Activated CD4-positive, alpha-beta T cell treated with anti-CD3 and anti-CD28 coated beads, Interleukin-2, amount 10 ng/mL, durations not matched to agents 7 days and 5 days (primary cell): ENCODE data around the gene DNAI7. TPM values are rescaled to one million over a fixed set of nuclear protein-coding genes. Genes with fewer than 3 reads are reported as not detected.
A peak's percentile ranks its signal among the peaks of the same experiment; 100 is the strongest.

Experiments
- CTCF ChIA-PET: fragments of 350-600 bp; sonication (Branson Sonifier 250); formaldehyde crosslinking; loops from one replicate; lab custom pipeline; 2021; ENCODE audit warnings: antibody characterized with exemption; lab: Charles Lee
- POLR2A ChIA-PET: fragments of 350-600 bp; sonication (Branson Sonifier 250); formaldehyde crosslinking; loops from one replicate; lab custom pipeline; 2021; ENCODE audit warnings: antibody characterized with exemption; lab: Charles Lee
- DNase-seq: peaks from one replicate; pipeline ENCODE4 v3.0.0-alpha.2; 2020
- H3K27ac Mint-ChIP-seq: one replicate; pipeline ENCODE4 v1.8.0; 2021; ENCODE audit warnings: mild to moderate bottlenecking, moderate library complexity, mixed read lengths
- H3K27me3 Mint-ChIP-seq: one replicate; pipeline ENCODE4 v1.8.0; 2021; ENCODE audit warnings: mixed read lengths
- H3K36me3 Mint-ChIP-seq: one replicate; pipeline ENCODE4 v1.8.0; 2021; ENCODE audit warnings: low read depth, mixed read lengths
- H3K4me1 Mint-ChIP-seq: one replicate; pipeline ENCODE4 v1.8.0; 2021; ENCODE audit warnings: mixed read lengths
- H3K4me3 Mint-ChIP-seq: one replicate; pipeline ENCODE4 v1.8.0; 2021; ENCODE audit warnings: mild to moderate bottlenecking, moderate library complexity, mixed read lengths
- H3K9me3 Mint-ChIP-seq: one replicate; pipeline ENCODE4 v1.8.0; 2021; ENCODE audit warnings: mixed read lengths
- total RNA-seq, 2 experiments: library from RNA; stranded (reverse); gene quantifications; one replicate each; pipeline ENCODE4 v1.2.3, GENCODE V29; 2021

Gene DNAI7, protein sequence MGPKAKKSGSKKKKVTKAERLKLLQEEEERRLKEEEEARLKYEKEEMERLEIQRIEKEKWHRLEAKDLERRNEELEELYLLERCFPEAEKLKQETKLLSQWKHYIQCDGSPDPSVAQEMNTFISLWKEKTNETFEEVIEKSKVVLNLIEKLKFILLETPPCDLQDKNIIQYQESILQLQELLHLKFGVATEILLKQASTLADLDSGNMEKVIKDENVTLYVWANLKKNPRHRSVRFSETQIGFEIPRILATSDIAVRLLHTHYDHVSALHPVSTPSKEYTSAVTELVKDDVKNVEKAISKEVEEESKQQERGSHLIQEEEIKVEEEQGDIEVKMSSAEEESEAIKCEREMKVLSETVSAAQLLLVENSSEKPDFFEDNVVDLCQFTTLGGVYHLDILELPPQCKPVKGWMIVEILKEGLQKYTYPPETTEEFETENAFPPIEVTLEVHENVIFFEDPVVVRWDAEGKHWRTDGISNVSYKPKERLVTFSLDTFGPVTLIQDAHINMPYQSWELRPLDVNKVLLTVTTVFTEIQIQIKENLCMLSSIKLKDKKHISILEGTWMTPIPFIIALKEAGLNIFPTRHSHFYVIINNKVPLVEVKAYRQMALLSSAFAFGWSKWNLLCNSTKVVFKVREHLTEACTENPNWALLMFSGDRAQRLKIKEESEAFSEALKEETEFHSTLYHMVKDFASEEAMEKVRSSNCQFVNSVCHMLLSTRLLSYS
- not detected for total RNA-seq

DNA sequence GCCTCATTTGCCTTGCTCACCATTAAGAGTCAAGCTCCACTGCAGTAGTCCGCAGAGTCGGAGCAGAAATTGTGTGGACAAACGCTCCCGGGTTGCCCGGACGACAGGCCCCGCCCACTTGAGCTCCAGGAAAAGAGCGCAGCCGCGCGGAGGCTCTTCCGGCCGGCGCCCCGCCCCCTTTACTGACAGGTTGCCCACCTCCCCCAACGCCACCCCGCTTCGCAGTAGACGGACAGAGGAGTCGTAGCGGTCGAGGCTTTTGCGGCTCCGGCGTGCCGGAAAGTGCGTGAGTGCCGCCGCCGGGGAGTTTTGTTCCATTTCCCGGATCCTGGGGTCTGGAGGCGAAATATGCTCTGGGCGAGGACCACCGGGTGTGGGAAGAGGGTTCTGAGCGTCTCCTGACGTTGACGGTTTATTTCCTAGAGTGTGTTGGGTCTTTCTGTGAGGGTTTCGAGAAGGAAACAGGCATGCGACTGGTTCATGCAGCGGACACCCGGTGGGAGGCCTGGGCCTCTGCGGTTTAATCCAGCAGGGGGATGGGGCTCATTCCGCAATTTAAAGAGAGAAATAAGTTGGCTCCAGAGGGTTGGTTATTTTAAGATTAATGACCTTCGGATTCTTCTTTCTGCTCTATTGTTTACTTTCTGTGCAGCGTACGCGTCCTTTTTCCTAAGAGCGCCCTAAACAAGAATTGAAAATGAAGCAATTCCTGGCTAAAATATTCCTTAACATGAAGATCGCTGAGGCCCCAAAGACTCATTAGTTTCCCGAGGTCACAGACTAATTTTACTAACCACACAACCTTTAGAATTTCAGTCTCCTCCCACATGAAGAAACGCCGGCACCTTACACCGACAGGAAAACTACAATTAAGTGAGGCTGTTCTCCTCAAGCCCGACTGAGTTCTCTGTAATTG lies at the start of gene DNAI7, which contains the start of gene ETFRF1:
DNAI7 (minus strand) TSS at position 105 of the 916 bp plus-strand sequence; CDS start at position 23, 82 bp downstream.
ETFRF1 (plus strand) TSS at position 182 of the 916 bp plus-strand sequence. CDS start 8,720 bp downstream, outside the sequence.
- Mint-ChIP-seq H3K4me1 (peaks cover 28% of the 10 kb centered on the region), H3K9me3 (no peaks in the 10 kb centered on the region), H3K4me3 (peak within 1 kb of the TSS; percentile 97), H3K27me3 (no peaks in the 10 kb centered on the region), H3K27ac (peak within 1 kb of the TSS; percentile 94), H3K36me3 (peaks cover 5% of the 10 kb centered on the region)
- ChIA-PET POLR2A (interaction anchor here (1.4 kb wide), 1 partner anchor 192 kb away, joined by 4 read pairs; no protein-coding TSS in a partner anchor), CTCF (interaction anchor here (0.6 to 0.9 kb wide), 2 partner anchors 9 to 122 kb away, joined by 3 read pairs; no protein-coding TSS in a partner anchor)
- DNase-seq = peak; percentile 96

DNA sequence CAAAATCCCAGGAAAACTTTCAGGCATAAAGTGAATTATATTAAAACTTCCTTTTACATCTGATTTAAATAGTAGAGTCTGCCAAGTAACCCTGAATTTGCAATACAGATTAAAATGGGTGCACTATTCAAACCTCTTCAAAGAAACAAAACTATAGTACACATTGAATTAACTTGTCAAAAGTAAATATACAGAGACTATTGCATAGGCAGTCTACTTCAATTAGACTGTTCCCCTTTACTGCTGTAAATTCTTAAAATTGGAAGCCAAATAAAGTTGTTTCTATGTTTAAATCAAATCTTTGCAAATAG lies 48.7 kb upstream of the DNAI7 start:
- no peak overlapping the region for H3K4me3 Mint-ChIP-seq
- peaks cover 29% of the 10 kb centered on the region for H3K4me1 Mint-ChIP-seq
- no peak overlapping the region for H3K27ac Mint-ChIP-seq
- ChIA-PET POLR2A (no interaction called here), CTCF (no interaction called here)
- no peaks in the 10 kb centered on the region for H3K27me3 Mint-ChIP-seq
- DNase-seq = no peak
- H3K36me3 Mint-ChIP-seq = peaks cover 46% of the 10 kb centered on the region
- H3K9me3 Mint-ChIP-seq = no peaks in the 10 kb centered on the region

DNA sequence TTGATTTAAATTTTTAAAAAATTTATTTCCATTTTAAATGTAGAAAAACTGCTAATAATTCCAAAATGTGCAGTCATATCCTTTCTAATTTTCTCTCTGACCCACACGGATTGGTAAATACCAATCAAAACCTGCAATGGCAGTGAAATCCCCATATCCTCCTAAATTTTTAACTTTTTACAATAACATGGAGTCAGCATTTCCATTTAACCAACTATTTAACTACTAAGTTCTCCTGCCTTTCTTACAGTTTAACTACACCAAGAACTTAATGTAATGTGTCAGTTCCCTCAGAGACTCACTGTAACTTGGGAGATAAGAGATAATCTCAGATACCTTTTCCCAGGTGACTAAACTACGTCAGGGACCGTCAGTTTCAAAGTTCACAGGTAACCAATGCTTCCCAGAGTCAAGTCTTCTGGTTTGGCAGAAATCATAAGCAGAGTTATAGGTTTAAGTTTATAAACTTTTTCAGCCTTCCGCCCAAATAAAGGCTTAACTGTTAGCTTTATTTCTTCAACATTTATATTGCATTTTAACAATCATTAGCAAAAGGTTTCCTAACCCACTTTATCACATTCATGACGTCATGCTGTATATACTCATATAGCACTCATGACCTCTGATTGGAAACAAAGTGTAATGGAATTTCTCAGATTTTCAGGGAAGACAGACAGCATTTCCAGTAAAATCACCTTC lies 48.2 kb upstream of the DNAI7 start:
- peaks cover 44% of the 10 kb centered on the region for H3K36me3 Mint-ChIP-seq
- CTCF ChIA-PET = no interaction called here
- H3K27ac Mint-ChIP-seq = no peak overlapping the region
- H3K9me3 Mint-ChIP-seq = no peaks in the 10 kb centered on the region
- peaks cover 24% of the 10 kb centered on the region for H3K4me1 Mint-ChIP-seq
- POLR2A ChIA-PET = no interaction called here
- no peaks in the 10 kb centered on the region for H3K27me3 Mint-ChIP-seq
- no peak overlapping the region for H3K4me3 Mint-ChIP-seq
- no peak for DNase-seq

DNA sequence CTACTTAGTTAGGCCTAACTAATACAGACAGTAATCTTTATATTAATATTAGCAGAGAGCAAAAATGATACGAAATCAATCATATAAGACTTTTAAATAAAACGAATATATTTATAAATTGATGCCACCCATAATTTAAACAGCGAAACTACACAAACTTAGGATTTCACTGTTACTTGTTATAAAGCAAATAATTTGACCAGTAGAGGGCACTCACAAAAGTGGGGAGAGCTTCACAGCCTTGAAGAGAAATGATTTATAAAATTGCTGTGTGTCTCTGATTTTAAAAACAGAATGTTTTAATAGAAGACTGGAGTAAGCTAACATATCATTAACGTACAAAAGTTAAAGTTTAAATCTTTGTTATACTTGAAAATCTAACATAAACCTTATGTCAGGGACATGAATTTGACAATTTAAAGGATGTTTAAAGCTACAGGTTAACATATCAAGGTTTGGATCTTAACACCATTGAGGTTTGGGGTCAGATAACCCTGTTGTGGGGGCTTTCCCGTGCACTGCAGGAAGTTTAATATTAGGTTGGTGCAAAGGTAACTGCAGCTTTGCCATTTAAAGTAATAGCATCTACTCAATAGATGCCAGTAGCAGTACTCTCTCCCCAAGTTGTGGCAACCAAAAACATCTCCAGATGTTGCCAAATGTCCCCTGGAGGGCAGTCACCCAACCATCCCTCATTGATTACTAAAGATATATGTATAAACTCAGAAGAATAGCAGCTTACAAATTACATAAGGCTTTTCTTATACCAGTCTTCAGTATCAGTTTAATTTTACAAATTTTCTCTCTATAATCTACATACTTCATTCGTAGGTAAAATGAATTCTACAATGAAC lies 46.4 kb upstream of the DNAI7 start:
- Mint-ChIP-seq H3K36me3 (peaks cover 49% of the 10 kb centered on the region), H3K27me3 (no peaks in the 10 kb centered on the region), H3K27ac (no peak overlapping the region), H3K4me1 (peaks cover 18% of the 10 kb centered on the region), H3K9me3 (no peaks in the 10 kb centered on the region), H3K4me3 (no peak overlapping the region)
- ChIA-PET CTCF (interaction anchor here (0.7 to 1.4 kb wide), 7 partner anchors 10 to 193 kb away, joined by 3 to 4 read pairs (median 4); partner anchors contain the start of gene KRAS), POLR2A (interaction anchor here (0.5 to 0.6 kb wide), 3 partner anchors 11 to 148 kb away, joined by 3 to 14 read pairs (median 3); no protein-coding TSS in a partner anchor)
- peak; percentile 27 for DNase-seq

DNA sequence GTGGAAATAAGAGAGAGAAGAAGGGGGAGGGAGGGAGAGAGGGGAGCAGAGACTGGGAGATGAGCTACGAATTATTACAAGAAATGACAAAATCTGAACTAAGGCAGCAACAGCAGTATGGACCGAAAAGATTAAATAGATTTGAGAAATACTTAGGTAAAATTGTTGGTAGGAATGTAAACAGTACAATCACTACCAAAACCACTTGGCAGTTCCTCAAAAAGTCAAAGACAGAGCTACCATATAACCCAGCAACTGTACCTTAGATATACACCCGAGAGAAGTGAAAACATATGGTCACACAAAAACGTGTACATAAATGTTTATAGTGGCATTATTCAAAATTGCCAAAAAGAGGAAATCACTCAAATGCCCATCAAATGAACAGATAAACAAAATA lies 41.7 kb upstream of the DNAI7 start:
- Mint-ChIP-seq H3K4me1 (peaks cover 12% of the 10 kb centered on the region), H3K27me3 (no peaks in the 10 kb centered on the region), H3K36me3 (peaks cover 29% of the 10 kb centered on the region), H3K4me3 (no peak overlapping the region), H3K9me3 (no peaks in the 10 kb centered on the region), H3K27ac (no peak overlapping the region)
- ChIA-PET CTCF (interaction anchor here (1.1 to 1.3 kb wide), 2 partner anchors 138 to 188 kb away, joined by 3 read pairs; no protein-coding TSS in a partner anchor), POLR2A (no interaction called here)
- DNase-seq = no peak

DNA sequence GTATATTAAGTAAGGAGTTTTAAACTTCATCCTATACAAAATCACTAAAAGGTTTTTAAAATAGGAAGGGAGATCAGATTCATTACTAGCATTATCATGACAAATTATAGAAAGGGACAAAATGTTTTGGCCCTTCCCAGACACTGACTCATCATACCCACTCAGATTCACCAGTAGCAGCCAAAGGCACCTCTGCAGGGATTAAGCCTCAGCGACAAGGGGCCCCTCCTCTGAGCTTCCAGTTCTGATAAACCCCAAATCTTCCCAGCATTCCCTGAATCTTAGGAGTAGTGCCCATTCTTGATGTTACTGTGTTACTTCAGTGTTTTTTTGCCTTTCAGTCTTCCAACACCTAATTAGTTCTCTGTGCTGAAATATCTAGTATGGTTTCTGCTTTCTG lies 41.2 kb upstream of the DNAI7 start:
- Mint-ChIP-seq H3K4me1 (peaks cover 8% of the 10 kb centered on the region), H3K36me3 (peaks cover 33% of the 10 kb centered on the region), H3K27me3 (no peaks in the 10 kb centered on the region), H3K27ac (no peak overlapping the region), H3K4me3 (no peak overlapping the region), H3K9me3 (no peaks in the 10 kb centered on the region)
- DNase-seq = no peak
- ChIA-PET CTCF (interaction anchor here (1.1 to 1.3 kb wide), 2 partner anchors 139 to 189 kb away, joined by 3 read pairs; no protein-coding TSS in a partner anchor), POLR2A (no interaction called here)

DNA sequence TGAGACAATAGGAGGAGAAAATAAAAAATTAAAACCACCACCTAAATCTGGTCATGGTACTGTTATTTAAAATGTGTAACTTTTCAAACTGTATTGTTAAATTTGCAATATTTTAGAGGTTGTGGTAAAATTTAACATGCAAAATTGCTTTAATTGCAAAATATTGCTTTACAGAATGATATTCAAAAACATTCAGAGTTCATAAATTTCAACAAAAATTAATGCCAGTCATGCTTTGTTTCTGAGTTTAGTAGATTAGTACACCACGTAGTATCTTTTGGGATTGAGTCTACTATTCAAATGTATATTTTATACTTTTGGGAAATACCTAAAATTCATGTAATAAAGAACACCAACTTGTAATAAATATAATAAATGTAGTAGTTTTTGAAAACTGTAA lies 18.4 kb upstream of the DNAI7 start:
- Mint-ChIP-seq H3K9me3 (no peaks in the 10 kb centered on the region), H3K36me3 (peaks cover 13% of the 10 kb centered on the region), H3K4me3 (no peak overlapping the region), H3K27ac (no peak overlapping the region), H3K4me1 (no peaks in the 10 kb centered on the region), H3K27me3 (no peaks in the 10 kb centered on the region)
- ChIA-PET POLR2A (interaction anchor here (0.7 kb wide), 2 partner anchors 171 to 1566 kb away, joined by 4 to 5 read pairs; no protein-coding TSS in a partner anchor), CTCF (no interaction called here)
- DNase-seq = no peak

DNA sequence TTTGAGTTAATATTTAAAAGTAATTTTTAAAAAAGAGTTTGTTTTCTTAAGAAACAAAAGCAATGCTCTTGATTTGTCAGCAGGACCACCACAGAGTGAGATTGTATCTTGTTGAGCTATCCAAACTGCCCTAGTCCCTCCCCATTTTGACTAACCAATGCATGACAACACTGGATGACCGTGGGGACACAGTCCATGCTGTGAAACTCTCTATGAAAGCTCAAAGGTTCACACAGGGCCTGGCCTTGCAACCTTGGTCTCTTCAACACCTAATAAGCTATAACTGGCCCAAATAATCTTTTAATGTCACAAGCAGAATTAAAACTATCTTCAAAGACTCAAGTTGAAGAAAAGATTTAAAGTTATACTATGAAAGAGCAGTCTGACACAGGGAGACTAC lies 13.6 kb upstream of the DNAI7 start:
- ChIA-PET POLR2A (no interaction called here), CTCF (interaction anchor here (0.6 kb wide), 1 partner anchor 226 kb away, joined by 3 read pairs; no protein-coding TSS in a partner anchor)
- Mint-ChIP-seq H3K9me3 (no peaks in the 10 kb centered on the region), H3K4me3 (no peak overlapping the region), H3K4me1 (peaks cover 2% of the 10 kb centered on the region), H3K27me3 (no peaks in the 10 kb centered on the region), H3K36me3 (peaks cover 21% of the 10 kb centered on the region), H3K27ac (no peak overlapping the region)
- no peak for DNase-seq

DNA sequence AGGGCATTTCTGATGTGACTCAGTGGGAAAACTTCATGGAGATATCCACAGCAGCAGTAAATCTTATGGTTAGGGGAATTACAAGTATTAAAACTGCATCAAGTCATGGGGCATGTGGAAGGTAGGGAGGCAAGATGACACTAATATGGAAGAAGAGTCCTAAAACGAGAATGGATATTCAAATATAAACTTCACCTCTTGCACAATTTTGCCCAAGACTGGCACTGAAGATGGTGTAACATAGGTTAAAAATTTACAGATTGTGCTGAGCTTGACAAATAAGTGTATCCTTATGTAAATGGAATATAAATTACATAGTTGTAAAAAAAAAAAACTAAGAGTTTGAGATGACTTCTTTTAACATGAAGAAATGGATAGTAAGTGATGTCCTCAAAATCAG lies 12.9 kb upstream of the DNAI7 start:
- Mint-ChIP-seq H3K9me3 (no peaks in the 10 kb centered on the region), H3K27me3 (no peaks in the 10 kb centered on the region), H3K4me3 (no peak overlapping the region), H3K4me1 (peaks cover 2% of the 10 kb centered on the region), H3K27ac (no peak overlapping the region), H3K36me3 (peaks cover 26% of the 10 kb centered on the region)
- no peak for DNase-seq
- CTCF ChIA-PET = no interaction called here
- POLR2A ChIA-PET = no interaction called here

DNA sequence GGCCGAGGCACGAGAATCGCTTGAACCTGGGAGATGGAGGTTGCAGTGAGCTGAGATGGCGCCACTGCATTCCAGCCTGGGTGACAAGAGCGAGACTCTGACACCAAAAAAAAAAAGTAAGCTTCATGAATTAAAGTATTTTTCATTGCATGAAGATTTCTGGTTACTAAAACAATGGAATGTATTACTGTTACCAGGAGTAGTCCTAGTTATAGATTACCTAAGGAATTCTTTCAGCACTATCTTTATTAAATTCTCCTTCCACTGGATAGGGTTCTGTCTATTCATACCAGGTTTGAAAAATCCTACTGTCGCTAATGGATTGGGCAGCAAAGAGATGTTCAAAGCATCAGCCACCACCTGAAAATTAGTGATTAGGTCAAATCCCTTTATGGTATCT lies 12.5 kb upstream of the DNAI7 start:
- DNase-seq = no peak
- Mint-ChIP-seq H3K36me3 (peaks cover 26% of the 10 kb centered on the region), H3K4me1 (peaks cover 2% of the 10 kb centered on the region), H3K4me3 (no peak overlapping the region), H3K9me3 (no peaks in the 10 kb centered on the region), H3K27ac (no peak overlapping the region), H3K27me3 (no peaks in the 10 kb centered on the region)
- POLR2A ChIA-PET = no interaction called here
- CTCF ChIA-PET = no interaction called here

DNA sequence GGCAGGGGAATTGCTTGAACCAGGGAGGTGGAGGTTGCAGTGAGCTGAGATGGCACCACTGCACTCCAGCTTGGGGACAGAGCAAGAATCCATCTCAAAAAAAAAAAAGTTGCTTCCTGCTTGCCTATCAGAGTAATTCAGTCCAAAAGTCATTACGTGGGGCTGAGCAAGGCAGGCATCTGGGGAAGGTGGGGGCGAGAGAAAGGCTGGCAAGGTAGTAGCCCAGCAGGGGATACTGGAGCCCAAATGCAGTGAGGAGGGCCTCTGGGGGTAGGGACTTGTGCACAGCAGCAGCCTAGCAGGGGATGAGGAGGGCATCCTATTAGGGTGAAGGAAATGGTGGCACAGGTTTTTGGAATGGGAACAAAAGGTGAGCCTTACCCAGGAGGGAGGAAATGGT lies 7.2 kb upstream of the DNAI7 start:
- peaks cover 2% of the 10 kb centered on the region for H3K4me1 Mint-ChIP-seq
- peaks cover 21% of the 10 kb centered on the region for H3K36me3 Mint-ChIP-seq
- no peak for DNase-seq
- CTCF ChIA-PET = no interaction called here
- no peaks in the 10 kb centered on the region for H3K9me3 Mint-ChIP-seq
- no peaks in the 10 kb centered on the region for H3K27me3 Mint-ChIP-seq
- POLR2A ChIA-PET = no interaction called here
- H3K27ac Mint-ChIP-seq = no peak overlapping the region
- no peak overlapping the region for H3K4me3 Mint-ChIP-seq
